NCI-H2029 treated with DMSO at 0.1 percent for 48 hours (cell line): Measurements from ENCODE around the gene EPX.

Experiments
- DNase-seq: peaks from one replicate; lab custom pipeline; 2025; lab: John Stamatoyannopoulos, UW

Gene EPX

DNA sequence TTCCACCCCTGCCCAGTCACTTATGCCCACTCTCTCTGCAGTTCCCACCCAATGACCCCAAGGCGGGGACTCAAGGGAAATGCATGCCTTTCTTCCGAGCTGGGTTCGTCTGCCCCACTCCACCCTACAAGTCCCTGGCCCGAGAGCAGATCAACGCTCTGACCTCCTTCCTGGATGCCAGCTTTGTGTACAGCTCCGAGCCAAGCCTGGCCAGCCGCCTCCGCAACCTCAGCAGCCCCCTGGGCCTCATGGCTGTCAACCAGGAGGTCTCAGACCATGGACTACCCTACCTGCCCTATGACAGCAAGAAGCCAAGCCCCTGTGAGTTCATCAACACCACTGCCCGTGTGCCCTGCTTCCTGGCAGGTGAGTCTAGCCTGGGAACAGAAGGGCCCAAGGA, 59.6 kb downstream of the EPX start:
- no peak for DNase-seq

DNA sequence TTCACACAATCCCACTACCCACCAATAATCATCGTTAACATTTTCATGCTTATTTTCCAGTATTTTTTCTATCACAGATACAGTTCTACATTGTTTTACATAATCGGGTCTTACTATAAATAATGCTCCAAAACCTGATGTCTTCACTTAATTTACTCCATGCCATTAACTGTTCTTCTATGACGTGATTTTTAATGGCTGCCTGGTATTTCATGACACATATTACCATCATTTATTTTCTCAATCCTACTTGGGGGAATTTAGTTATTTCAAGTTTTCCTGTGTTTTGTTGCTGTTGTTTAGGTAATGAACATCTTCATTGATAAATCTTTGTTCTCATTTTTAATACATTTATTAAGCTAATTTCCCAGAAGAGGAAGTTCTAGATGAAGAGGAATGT, 60.6 kb downstream of the EPX start:
- no peak for DNase-seq
